Measurements from ENCODE around the gene SPSB3.

SPSB3 gene

GRCh38 chr16:1788095-1788707, 5.8 kb upstream of the SPSB3 start:
- DNase-seq, result no peak

- no peak for DNase-seq
Measured at GRCh38 chr16:1787322-1788094, 5.1 kb upstream of the SPSB3 start.

- no peak for DNase-seq
Measured at GRCh38 chr16:1787056-1787321, 4.6 kb upstream of the SPSB3 start.

GRCh38 chr16:1786242-1787055, 4.1 kb upstream of the SPSB3 start:
- no peak for DNase-seq

- no peak for DNase-seq
Measured at GRCh38 chr16:1785846-1786170, 3.4 kb upstream of the SPSB3 start.

GRCh38 chr16:1784977-1785845, 2.8 kb upstream of the SPSB3 start:
- DNase-seq, result no peak

- DNase-seq, result no peak
Measured at GRCh38 chr16:1781758-1782407, 488 bp downstream of the SPSB3 start.

GRCh38 chr16:1781254-1781653, 1.1 kb downstream of the SPSB3 start:
- DNase-seq, result no peak

GRCh38 chr16:1780677-1781072, 1.7 kb downstream of the SPSB3 start:
- no peak for DNase-seq

GRCh38 chr16:1779741-1780676, 2.4 kb downstream of the SPSB3 start:
- DNase-seq, result no peak

- no peak for DNase-seq
Measured at GRCh38 chr16:1779234-1779701, 3.1 kb downstream of the SPSB3 start.

- DNase-seq, result no peak
Measured at GRCh38 chr16:1778200-1779179, 3.9 kb downstream of the SPSB3 start.

- DNase-seq, result no peak
Measured at GRCh38 chr16:1777375-1778199, 4.8 kb downstream of the SPSB3 start.

GRCh38 chr16:1776991-1777374, 5.4 kb downstream of the SPSB3 start:
- DNase-seq, result no peak

- DNase-seq, result no peak
Measured at GRCh38 chr16:1776672-1776955, 5.8 kb downstream of the SPSB3 start.

- no peak for DNase-seq
Measured at GRCh38 chr16:1775846-1776671, 6.3 kb downstream of the SPSB3 start.

- no peak for DNase-seq
Measured at GRCh38 chr16:1775006-1775845, 7.1 kb downstream of the SPSB3 start.

GRCh38 chr16:1774448-1774780, 8.0 kb downstream of the SPSB3 start:
- DNase-seq, result no peak
